GM21360 (cell line): ENCODE data around the gene CXCL12.

Source experiments
- ATAC-seq: cut with Tn5 transposase; IDR thresholded peaks from one replicate; pipeline ENCODE4 v1.9.1; 2021; ENCODE audit warnings: mild to moderate bottlenecking, moderate library complexity; ENCODE audit not compliant: unreplicated experiment

Gene CXCL12

DNA sequence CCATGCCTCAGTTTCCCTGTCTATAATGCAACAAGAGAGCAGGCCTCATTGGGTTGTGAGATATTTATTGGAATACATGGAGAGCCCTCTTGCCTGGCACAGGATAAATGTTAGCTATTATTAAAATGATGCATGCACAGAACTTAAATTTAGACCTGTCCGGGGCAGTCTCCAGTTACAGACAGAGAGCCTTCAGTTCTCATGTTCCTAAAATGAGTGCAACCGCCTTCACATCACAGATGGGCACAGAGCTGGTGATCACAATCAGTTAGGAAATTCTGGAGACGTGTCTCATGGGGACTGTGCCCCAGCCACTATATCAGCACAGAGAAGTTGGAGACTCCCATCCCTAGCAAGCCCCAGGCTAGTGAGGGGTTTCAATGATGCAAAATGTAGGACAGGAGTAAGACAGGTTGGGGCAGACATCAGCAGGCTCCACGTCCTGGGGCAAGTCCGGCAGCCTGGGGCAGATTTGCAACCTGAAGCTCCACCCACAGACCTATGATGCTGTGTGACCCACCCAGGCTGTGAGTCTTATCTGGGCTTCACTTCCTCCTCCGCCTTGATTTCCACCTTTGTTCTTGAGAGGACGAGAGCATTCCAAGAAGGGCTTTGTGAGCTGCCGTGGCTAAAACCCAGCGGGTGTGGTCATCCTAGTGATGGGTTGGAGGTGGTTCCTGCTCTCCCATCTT lies 49.4 kb downstream of the CXCL12 start:
- ATAC-seq, result no peak

DNA sequence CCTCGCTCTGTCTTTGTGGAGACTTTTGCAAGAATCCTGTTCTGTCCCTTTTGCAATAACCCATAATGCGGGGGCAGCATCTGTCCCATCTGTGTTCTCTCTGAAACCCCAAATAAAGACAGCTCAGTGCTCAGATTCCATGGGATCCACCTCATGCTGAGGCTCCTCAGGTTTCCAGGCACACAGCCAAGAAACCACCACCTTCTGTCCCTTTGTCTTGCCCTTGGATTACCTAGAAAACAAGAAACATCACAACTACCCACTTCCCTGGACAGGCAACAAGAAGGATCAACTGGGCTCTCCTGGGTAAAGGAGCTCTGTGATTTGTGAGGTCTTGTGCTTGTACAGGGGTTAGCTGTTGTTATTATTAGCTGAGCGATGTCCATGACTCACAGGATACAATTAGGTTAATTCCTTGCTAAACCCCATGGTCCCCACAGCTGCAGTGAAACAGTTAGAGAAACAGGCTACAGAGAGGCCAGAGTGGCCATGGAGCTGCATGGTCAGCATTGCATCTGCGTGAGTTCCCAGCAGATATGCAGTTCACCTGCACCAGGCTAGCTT lies 50.2 kb downstream of the CXCL12 start:
- ATAC-seq, result no peak

DNA sequence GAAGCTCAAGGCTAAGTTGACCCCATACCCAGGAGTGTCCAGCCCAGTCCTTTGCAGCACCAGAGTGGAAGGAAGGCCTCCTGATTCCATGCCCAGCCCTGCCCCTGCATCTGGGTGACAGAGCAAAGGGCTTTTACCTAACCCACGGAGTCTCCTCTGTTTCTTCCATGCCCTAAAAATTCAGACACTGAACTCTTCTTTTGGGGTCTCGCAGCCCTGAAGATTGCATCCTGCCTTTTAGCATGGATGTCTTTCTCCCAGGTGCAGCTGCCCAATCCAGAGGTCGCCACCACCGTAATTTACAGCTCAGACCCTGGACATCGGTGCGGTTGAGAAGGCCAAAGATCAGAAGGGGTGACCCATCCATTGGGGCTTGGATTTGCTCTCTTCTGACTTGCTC lies 50.8 kb downstream of the CXCL12 start:
- ATAC-seq, result no peak

DNA sequence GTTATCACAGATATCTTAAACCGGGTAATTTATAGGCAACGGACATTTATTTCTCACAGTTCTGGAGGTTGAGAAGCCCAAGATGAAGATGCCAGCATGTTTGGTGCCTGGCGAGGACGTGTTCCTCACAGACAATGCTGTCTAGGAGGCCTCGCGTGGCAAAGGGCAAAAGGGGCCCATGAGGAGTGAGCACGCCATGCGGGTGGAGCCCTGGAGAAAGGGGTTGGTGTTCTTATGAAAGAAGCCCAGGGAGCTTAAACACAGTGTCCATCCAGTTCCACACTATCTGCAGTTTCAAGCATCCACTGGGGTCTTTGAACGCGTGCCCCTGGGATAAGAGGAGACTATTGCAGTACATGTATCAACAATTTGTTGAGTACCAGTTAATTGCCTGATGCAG lies 51.4 kb downstream of the CXCL12 start:
- ATAC-seq, result no peak

DNA sequence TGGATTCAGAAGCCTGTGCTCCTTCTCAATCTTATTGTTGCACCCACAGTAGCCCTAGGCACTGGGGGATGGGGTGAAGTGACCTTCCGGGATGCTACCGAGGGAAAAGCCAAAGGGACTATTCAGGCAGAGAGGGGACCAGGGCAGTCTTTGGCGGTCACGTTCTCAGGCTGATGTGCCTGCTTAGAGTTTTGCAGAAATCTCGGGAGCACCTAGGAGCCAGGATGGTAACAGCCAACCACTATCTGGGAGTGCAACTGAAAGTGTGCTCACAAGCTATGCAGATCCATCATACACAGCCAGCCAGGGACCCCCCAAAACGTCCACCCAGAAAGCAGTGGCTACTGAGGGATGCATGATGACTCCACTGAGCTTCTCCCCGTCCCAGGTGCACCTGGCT lies 52.4 kb downstream of the CXCL12 start:
- no peak for ATAC-seq

DNA sequence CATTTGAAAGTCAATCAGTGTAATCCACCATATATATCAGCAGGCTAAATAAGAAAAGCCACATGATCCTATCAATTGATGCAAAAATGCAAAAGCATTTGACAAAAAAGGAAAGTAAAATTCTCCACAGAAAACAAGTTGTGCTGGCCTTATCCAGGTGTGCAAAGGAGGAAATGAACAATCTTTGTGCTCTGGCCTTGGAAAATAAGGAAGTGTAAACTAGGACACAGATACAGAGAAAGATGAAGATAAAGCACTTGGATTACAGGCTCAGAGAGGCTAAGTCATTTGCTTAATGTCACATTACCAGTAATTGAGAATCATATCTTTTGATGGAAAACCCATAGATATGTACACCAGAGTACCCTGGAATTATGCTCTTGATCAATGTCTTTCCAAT lies 54.5 kb downstream of the CXCL12 start:
- ATAC-seq, result no peak

DNA sequence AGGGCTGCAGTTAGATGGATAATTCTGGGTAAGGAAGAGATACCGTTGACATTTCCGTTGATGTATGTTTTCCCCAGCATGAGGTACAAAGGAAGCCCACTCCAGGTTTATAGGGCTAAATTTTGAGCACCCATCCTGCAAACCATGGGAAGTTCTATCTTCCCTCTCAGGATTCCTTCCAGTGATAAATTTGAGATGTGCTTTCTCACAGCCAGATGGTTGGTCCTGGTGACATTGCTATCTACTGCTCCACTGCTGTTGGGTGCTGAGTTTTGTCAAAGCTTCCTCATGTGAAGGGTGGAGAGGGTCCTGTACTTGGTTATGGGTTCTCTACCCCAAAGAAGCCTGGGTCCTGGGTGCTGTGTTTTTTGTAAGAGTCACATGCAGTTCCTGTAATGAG lies 57.4 kb downstream of the CXCL12 start:
- ATAC-seq, result no peak
